Erythroblast (primary cell): ENCODE data around the gene FYB1.

Source experiments
- GATA1 ChIP-seq: IDR thresholded peaks from 2 replicates; pipeline ENCODE4 v1.6.1; 2011; ENCODE audit warnings: low read depth, mild to moderate bottlenecking, control low read depth, low read length, moderate library complexity
- POLR2A ChIP-seq: IDR thresholded peaks from 2 replicates; pipeline ENCODE4 v1.6.1; 2011; ENCODE audit warnings: mild to moderate bottlenecking, low read length

GRCh38 chr5:39203951-39204350 is 15.4 kb downstream of the FYB1 start:
- no peak for TF ChIP-seq POLR2A
- TF ChIP-seq GATA1, result no peak
